NCI-H187 (cell line): Measurements from ENCODE around the gene FN3KRP.
A peak's percentile ranks its signal among the peaks of the same experiment; 100 is the strongest.
"Not testable (repeated sequence)": the region's sequence is repeated elsewhere in the genome, so short reads cannot be mapped to it uniquely, and the experiment has no call there.

Experiments used
- DNase-seq, 2 experiments: peaks; one replicate each; lab custom pipeline; 2025; lab: John Stamatoyannopoulos, UW

The FN3KRP gene

GRCh38 chr17:82744736-82745135 is 28.2 kb downstream of the FN3KRP start:
- not testable (repeated sequence) for DNase-seq

DNA sequence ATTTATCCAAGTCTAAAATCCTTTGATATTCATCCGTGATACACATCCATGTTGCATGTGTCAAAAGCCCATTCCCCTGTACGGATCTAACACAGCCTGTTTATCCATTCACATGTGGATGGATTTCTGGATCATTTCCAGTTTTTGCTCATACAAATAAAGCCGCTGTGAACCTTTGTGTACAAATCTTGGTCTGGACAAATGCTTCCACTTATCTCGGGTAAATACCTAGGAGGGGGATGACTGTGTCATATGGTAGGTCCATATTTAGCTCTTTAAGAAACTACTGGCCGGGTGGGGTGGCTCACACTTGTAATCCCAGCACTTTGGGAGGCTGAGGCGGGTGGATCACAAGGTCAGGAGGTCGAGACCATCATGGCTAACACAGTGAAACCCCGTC is 29.0 kb downstream of the FN3KRP start:
- DNase-seq: no peak

- no peak for DNase-seq
Observed at GRCh38 chr17:82748756-82749155, 32.2 kb downstream of the FN3KRP start.

DNA sequence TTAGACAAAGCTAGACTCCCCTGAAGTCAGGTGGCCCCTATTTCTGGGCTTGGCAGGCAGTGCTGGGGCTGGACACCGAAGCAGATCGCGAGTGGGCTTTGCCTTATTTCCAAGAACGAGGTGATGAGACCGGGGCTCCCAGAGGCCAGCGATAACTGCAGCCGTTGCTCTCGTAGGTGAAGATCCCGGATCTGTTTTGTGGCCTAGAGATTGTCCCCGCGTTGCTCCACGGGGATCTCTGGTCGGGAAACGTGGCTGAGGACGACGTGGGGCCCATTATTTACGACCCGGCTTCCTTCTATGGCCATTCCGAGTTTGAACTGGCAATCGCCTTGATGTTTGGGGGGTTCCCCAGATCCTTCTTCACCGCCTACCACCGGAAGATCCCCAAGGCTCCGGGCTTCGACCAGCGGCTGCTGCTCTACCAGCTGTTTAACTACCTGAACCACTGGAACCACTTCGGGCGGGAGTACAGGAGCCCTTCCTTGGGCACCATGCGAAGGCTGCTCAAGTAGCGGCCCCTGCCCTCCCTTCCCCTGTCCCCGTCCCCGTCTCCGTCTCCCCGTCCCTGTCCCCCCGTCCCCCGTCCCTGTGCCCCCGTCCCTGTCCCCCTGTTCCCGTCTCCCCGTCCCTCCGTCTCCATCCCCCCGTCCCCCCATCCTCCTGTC is 33.9 kb downstream of the FN3KRP start:
- no peak for DNase-seq

GRCh38 chr17:82751171-82751570 is 34.7 kb downstream of the FN3KRP start:
- DNase-seq: no peak

DNA sequence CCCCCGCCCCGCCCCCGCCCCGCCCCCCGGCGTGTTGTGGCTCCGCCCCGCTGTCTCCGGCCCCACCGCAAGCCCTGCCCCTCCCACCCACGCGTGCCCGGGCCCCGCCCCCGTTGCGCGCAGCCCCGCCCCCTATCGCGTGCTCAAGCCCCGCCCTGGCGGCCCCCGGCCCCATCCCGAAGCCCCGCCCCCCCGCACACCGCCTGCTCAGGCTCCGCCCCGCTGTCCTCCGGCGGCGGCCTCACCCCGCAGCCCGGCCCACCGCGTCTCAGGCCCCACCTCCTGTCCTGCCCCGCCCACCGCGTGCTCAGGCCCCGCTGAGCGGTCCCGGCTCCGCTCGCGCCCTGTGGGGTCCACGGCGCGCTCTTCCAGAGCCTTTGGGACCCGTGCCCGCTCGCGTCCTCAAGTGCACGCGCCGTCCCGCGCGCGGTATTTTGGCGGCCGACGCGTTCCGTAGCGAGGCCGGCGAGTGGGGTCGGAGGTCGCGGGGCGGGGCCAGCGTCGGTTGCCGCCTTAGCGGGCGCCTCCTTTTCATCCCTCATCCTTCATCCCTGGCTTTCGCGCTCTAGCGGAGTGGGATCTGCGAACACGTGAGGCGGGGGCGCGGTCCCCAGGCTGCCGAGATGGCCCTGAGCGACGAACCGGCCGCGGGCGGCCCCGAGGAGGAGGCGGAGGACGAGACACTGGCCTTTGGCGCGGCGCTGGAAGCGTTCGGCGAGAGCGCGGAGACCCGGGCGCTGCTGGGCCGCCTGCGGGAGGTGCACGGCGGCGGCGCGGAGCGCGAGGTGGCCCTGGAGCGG is 35.3 kb downstream of the FN3KRP start, which contains the start of gene TBCD:
TBCD (plus strand) TSS at position 495 of the 800 bp plus-strand sequence; CDS start at position 624, 129 bp downstream.
- peak; percentile 74 to 95 for DNase-seq

- DNase-seq: no peak
Observed at GRCh38 chr17:82752371-82753200, 36.1 kb downstream of the FN3KRP start.

GRCh38 chr17:82753201-82753464 is 36.6 kb downstream of the FN3KRP start:
- DNase-seq: no peak

- no peak for DNase-seq
Observed at GRCh38 chr17:82754297-82755208, 38.0 kb downstream of the FN3KRP start.

GRCh38 chr17:82756166-82756565 is 39.7 kb downstream of the FN3KRP start:
- no peak for DNase-seq

GRCh38 chr17:82765371-82765770 is 48.9 kb downstream of the FN3KRP start:
- DNase-seq: no peak

DNA sequence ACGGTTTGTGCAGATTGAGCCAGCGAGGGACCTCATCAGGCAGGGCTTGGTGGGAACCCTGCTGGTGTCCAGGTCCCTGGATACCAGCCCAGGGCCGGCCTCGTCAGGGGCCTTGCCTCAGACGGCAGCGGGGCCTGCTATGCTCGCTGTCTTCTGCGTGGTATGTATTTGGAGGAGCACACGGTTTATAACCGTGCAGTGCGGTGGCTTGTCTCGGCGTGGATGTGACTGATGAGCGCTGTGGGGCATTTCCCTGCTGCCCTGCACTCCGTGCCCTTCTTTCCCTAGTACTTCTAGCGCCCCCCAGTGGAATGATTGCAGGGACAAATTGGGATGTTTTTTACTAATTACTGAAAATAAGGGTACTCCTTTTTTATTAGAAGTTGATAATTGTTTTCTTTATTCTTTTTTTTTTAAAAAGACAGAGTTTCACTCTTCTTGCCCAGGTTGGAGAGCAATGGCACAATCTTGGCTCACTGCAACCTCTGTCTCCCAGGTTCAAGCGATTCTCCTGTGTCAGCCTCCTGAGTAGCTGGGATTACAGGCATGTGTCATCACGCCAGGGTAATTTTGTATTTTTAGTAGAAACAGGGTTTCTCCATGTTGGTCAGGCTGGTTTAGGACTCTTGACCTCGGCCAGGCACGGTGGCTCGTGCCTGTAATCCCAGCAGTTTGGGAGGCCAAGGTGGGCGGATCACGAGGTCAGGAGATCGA is 50.7 kb downstream of the FN3KRP start:
- DNase-seq: no peak

- DNase-seq: no peak
Observed at GRCh38 chr17:82769041-82769440, 52.5 kb downstream of the FN3KRP start.

DNA sequence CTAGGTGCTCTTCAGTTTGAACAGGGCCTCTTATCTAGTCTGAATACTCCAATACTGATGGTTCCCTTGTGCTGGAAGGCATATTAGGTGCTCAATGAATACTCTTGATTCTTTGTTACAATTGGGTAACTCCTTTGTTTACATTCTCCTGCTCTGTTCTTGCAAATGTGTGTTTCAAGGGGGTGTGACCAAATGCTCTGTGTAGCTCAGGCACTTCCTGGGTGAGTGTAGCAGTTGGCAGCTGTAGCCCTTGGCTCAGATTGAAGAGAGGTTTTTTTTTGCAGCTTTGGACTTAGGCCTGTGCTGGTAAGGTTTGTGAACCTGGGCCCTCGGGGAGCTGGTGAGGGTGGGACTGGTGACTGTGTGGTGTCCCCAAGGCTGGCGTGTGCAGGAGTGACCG is 55.5 kb downstream of the FN3KRP start:
- no peak for DNase-seq

GRCh38 chr17:82774456-82774855 is 58.0 kb downstream of the FN3KRP start:
- not testable (repeated sequence) for DNase-seq

- no peak for DNase-seq
Observed at GRCh38 chr17:82775001-82775823, 58.7 kb downstream of the FN3KRP start.

DNA sequence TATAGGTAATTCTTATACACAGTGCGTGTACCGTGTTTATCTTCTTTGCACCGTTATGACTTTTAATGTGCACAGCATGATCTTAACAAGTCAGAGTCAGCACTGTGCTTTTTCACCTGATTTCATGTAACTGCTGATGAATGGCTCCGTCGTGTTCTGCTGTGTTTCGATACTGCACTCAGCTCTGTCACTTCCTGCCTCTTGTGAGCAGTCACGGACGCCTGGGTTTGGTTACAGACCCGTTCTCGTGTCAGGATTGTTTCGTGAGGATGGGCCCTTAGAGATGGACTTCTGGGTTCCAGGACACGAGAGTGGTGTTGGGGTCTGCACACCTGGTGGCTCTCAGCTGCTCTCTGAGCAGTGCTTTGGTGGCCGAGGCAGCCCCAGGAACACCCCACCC is 59.9 kb downstream of the FN3KRP start:
- DNase-seq: no peak
